ENCODE results near the gene RFX1.
"Not testable (repeated sequence)": the region's sequence is repeated elsewhere in the genome, so short reads cannot be mapped to it uniquely, and the experiment has no call there.

The RFX1 gene

DNA sequence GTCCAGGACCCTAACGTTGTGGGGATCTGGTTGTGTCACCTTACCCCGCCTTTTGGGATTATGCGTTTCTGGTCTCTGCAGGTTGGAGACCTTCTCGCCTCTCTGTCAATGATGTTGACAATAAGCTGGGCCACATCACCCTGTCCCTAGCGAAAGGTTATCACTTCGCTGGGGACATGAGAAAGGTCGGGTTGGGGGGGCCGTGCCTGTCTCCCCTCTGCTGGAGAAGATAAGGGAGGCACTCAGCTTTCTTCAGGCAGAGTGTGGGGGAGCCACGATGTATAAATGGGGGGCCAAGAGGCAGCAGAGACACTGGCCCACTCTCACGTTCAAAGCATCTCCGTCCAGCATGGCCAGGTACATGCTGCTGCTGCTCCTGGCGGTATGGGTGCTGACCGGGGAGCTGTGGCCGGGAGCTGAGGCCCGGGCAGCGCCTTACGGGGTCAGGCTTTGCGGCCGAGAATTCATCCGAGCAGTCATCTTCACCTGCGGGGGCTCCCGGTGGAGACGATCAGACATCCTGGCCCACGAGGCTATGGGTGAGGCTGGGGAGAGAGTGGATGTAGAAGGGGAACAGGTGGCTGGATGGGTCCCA lies 21.8 kb upstream of the RFX1 start, which contains the start of gene RLN3:
Gene RLN3 (plus strand): TSS at position 293 of the 595 bp plus-strand sequence. CDS start 57 bp downstream, at position 350.
- FAIRE-seq (no peak), DNase-seq (ENCODE audit: low spot score) (no peak)

GRCh38 chr19:14026652-14027192 lies 20.6 kb upstream of the RFX1 start:
- FAIRE-seq; DNase-seq (ENCODE audit: low spot score): not testable (repeated sequence)

GRCh38 chr19:14023404-14024235 lies 17.5 kb upstream of the RFX1 start:
- DNase-seq (ENCODE audit: low spot score) = peak; percentile 39
- FAIRE-seq = no peak

DNA sequence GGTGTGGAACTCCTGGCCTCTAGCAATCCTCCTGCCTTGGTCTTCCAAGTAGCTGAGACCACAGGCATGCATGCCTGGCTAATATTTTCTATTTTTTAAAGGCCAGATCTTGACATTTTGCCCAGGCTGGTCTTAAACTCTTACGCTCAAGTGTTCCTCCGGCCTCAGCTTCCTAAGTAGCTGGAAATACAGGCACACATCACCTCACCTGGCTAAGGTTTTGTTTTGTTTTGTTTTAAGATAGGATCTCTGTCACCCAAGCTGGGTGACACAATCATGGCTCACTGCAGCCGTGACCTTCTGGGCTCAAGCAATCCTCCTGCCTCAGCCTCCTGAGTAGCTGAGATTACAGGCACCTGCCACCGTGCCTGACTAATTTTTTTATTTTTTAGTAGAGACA lies 16.3 kb upstream of the RFX1 start:
- no peak for FAIRE-seq
- no peak for DNase-seq (ENCODE audit: low spot score)

DNA sequence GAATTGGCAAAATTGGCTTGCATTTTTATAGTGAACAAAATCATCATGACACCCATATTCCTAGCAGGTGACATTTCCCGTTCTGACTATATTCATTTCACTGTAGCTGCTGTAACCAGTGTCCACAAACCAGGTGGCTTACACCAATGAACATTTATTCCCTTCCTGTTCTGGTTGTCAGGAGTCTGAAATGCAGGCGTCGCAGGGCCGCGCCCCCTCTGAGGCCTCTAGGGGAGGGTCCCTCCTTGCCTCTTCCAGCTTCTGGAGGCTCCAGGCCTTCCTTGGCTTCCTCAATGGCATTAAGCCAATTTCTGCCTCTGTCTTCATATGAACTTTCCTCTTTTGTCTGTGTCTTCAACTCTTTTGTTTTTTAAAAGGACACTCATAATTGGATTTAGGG lies 15.4 kb upstream of the RFX1 start:
- FAIRE-seq = no peak
- DNase-seq (ENCODE audit: low spot score) = no peak

DNA sequence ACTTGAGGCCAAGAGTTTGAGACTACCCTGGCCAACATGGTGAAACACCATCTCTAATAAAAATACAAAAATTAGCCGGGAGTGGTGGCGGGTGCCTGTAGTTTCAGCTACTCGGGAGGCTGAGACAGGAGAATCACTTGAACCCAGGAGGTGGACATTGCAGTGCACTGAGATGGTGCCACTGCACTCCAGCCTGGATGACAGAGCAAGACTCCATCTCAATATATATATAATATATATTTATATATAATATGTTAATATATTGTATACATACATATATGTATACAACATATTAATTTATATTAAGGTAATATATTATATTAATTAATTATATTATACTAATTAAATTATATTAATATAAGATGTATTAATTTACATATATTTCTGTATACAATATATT lies 13.6 kb upstream of the RFX1 start:
- FAIRE-seq; DNase-seq (ENCODE audit: low spot score): not testable (repeated sequence)

DNA sequence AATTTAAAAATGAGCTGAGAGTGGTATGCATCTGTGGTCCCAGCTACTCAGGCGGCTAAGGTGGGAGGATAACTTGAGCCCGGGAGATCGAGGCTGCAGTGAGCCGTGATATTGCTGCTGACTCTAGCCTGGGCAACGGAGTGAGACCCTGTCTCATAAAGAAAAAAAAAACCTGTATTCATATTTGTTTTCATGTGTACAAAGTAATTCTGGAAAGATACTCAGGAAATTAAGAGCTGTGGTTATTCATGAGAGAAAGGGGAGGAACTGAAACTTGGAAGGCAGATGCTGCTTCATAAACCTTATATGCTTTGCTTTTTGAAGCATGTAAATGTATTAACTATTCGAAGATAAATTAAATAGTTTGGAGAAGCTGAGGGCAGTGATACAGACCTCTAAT lies 13.0 kb upstream of the RFX1 start:
- DNase-seq (ENCODE audit: low spot score) (no peak), FAIRE-seq (no peak)

GRCh38 chr19:14015524-14016035 lies 9.5 kb upstream of the RFX1 start:
- no peak for DNase-seq (ENCODE audit: low spot score)
- no peak for FAIRE-seq

DNA sequence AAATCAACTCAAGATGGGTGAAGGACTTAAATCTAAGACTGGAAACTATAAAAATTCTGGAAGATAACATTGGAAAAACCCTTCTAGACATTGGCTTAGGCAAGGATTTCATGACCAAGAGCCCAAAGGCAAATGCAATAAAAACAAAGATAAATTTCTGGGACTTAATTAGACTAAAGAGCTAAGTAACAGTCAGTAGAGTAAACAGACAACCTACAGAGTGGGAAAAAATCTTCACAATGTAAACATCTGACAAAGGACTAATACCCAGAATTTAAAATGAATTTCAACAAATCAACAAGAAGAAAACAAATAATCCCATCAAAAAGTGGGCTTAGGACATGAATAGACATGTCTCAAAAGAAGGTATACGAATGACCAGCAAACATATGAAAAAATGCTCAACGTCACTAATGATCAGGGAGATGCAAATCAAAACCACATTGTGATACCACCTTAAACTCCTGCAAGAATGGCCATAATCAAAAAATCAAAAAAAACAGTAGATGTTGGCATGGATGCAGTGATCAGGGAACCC lies 6.3 kb upstream of the RFX1 start:
- FAIRE-seq (no peak), DNase-seq (ENCODE audit: low spot score) (no peak)

DNA sequence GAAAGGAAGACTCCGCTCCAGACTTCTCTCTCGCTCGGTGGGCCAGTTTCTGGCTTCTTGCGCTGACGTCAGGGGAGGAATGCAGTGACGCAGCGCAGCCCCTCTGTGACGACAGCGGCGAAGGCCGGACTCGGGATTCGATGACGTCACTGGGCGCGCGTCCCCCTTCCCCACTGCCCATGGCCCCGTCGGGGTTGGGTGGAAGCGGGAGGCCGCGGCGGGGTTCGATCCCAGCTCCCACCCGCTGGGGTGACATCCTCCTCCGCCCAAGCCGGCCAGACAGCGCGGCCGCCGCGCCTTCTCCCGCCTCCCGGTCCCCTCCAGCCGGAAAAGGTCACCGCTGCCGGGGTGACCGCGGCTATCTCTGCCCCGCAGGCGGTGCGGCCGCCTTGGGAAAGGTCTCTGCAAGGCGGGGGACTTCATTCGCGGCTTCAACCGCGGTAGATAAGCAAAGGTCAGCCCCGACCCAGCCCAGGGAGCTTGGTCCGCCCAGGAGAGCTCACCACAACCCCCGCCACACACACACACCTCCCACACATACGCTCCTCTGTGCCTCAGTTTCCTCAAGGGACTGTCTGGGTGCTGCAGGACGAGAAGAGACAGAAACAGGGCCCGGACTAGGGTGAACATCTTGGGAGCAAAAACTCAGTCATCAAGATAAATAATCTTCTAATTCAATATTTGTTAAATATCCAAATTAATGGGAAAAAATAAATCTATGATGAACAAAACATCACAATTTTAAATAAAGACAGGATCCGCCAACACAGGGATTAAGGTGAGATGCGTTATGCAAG lies 844 bp upstream of the RFX1 start:
- peak; percentile 70 for DNase-seq (ENCODE audit: low spot score)
- FAIRE-seq = no peak

DNA sequence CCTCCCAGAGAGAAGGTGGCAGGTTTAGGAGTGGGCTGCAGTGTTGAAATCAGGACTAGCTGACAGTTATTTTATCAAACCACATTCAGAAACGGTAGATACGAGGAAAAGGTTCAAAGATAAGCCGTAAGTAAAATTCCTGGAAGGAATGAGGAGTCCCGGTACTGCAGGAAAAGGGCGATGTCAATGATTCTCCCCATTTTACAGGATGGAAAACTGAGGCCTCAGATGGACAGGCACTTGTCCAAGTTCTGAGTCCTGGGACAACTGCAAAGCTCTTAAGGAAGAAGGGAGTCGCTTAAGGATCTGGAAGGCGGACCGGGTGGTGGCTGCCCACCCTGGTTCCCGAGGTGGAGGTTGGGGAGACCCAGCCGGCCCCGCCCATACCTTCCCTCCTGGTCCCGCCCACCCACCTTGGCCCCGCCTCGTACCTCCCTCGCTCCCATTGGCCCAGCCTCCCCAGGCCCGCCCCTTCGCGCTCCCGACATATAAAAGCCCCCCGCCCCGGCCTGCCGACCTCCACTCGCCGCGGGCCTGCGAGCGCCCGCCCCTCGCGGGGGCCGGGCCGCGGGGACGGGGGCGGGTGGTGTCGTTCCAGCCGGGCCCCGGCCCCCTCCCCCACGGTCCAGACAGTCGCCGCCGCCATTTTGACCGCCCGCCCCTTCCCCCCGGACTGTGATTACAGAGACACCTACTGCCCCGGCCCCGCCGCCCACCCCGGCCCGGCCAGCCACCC lies 603 bp downstream of the RFX1 start:
- DNase-seq (ENCODE audit: low spot score) (peak; percentile 76), FAIRE-seq (no peak)

- no peak for DNase-seq (ENCODE audit: low spot score)
- FAIRE-seq = no peak
Observed at GRCh38 chr19:14004619-14005348, 1.3 kb downstream of the RFX1 start.

GRCh38 chr19:14003251-14004055 lies 2.7 kb downstream of the RFX1 start:
- DNase-seq (ENCODE audit: low spot score) (no peak), FAIRE-seq (no peak)

GRCh38 chr19:14002571-14003250 lies 3.4 kb downstream of the RFX1 start:
- no peak for DNase-seq (ENCODE audit: low spot score)
- FAIRE-seq = no peak

- FAIRE-seq (no peak), DNase-seq (ENCODE audit: low spot score) (no peak)
Observed at GRCh38 chr19:14000691-14001375, 5.3 kb downstream of the RFX1 start.

GRCh38 chr19:13999085-13999484 lies 7.0 kb downstream of the RFX1 start:
- FAIRE-seq (no peak), DNase-seq (ENCODE audit: low spot score) (no peak)

DNA sequence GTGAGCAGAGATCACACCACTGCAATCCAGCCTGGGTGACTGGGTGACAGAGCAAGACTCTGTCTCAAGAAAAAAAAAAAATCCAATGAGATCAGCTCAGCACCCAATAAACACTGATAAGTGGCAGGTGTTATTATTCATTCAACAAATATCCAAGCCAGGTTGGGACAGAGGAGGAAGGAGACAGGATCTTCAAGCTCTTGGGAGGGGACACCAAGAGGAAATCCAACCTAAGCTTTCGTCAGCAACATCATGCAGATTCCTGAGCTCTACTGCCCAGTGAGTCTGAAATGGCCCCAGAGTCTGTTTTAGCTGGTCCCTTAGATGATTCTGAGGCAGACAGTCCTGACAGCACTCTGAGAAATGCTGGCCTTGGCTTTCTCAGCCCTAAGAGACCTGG lies 7.7 kb downstream of the RFX1 start:
- no peak for FAIRE-seq
- no peak for DNase-seq (ENCODE audit: low spot score)

- FAIRE-seq (no peak), DNase-seq (ENCODE audit: low spot score) (no peak)
Observed at GRCh38 chr19:13997631-13997962, 8.5 kb downstream of the RFX1 start.

All from urothelium cell line (cell line).